HS-27A (cell line): ENCODE results near the gene DUSP3.
"Not testable (repeated sequence)": the region's sequence is repeated elsewhere in the genome, so short reads cannot be mapped to it uniquely, and the experiment has no call there.

Experiments
- DNase-seq: peaks from one replicate; pipeline ENCODE4 v3.0.0-alpha.2; 2012; ENCODE audit warnings: low read depth, missing footprints

The DUSP3 gene

DNA sequence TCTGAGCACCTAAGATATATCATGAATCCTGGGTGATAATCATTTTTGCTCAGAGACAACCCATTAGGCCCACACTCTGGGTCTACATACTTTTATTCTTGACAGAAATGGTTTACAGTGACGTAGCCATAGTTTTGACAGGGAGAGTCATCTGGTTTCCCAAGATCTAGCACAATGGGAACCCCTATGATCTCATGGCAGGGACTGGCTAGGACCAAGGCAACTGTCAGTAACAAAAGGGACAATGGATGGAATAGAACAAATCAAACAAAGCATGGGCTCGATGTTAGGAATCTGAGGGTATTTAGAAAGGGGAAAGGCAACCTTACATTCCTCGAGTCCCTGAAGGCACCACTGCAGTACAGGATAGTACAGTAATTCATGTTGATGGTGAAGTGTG lies 22.0 kb upstream of the DUSP3 start:
- no peak for DNase-seq

- DNase-seq: no peak
Measured at GRCh38 chr17:43799047-43799446, 20.3 kb upstream of the DUSP3 start.

- not testable (repeated sequence) for DNase-seq
Measured at GRCh38 chr17:43798024-43798423, 19.2 kb upstream of the DUSP3 start.

- DNase-seq: not testable (repeated sequence)
Measured at GRCh38 chr17:43792668-43793067, 13.9 kb upstream of the DUSP3 start.

DNA sequence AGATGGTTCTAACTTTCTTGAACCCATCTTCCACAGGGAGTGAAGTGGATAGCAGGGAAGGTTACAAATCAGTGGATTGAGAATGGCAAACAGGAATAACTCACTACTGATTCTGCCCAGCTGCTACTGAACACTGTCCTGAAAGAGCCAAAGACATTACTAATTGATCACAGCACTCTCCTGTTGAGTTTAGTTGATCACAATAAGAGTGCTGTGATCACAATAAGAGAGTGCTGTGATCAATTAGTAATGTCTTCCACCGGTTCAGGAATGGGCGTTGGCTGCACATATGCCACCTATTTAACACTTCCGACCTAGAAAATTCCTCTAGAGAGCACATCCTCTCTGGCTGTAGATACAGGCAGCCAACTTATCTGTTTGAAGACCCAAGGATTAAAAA lies 12.8 kb upstream of the DUSP3 start:
- no peak for DNase-seq

DNA sequence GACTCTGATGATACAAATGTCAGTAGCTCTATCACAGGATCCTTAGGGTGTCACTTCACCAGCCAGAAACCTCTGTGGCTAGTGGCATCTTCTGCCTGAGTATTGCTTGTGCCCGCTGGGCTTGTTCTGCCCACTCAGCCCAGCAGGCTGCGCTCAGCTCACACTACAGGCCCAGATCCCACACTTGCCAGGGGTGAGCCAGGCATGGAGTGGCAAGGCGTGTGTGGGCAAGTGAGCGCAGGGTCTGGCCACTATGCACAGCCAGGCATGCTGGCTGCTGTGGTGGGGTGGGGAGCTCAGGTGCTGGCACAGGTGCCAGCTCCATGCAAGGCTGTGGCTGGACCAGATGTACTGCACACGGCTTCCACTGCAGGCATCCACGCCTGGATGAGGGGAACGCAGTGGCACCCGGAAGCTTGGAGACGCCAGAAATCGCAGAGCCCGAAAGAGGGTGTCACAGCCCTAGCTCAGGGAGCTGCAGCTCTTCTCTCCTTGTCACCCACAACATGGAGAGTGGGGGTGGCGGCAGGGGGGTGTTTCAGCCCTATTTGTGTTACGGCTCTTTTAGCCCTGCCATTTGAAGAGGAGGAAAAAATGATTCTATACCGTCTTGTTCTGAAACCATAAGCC lies 11.6 kb upstream of the DUSP3 start:
- no peak for DNase-seq

DNA sequence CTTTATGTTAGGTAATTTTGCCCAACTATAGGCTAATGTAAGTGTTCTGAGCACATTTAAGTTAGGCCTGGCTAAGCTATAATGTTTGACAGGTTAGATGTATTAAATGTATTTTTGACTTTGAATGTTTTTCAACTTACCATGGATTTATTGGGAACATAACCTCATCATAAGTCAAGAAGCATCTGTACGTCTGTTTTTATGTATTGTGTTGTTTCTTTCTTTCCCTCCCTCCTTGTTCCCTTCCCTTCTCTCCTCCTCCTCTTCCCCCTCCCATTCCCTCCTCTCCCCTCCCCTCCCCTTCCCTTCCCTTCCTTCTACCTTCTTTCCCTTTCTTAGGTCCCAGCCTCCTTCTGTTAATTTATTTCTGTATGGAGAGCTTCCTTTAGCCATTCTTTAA lies 10.7 kb upstream of the DUSP3 start:
- DNase-seq: no peak

- no peak for DNase-seq
Measured at GRCh38 chr17:43788540-43788939, 9.8 kb upstream of the DUSP3 start.

GRCh38 chr17:43787728-43788127 lies 9.0 kb upstream of the DUSP3 start:
- no peak for DNase-seq

DNA sequence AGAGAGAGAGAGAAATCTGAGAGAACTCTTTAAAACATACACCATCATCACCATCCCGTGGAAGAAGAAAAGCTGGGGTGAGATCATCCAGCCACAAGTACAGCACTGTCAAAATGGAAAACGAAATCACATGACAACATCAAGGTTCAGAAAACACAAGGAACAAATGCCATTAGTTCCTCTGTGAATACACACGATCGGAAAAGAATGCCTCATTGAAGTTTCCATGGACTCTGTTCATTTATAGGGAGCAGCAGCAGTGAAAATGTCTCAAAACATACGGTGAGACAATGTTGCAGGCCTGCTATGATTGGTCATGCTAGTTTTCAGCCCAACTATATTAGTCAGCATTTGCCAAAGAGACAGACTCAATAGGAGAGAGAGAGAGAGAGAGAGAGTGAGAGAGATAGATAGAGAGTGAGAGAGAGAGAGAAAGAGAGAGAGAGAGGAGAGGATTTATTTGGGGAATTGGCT lies 5.9 kb upstream of the DUSP3 start:
- no peak for DNase-seq

GRCh38 chr17:43784068-43784467 lies 5.3 kb upstream of the DUSP3 start:
- DNase-seq: no peak

DNA sequence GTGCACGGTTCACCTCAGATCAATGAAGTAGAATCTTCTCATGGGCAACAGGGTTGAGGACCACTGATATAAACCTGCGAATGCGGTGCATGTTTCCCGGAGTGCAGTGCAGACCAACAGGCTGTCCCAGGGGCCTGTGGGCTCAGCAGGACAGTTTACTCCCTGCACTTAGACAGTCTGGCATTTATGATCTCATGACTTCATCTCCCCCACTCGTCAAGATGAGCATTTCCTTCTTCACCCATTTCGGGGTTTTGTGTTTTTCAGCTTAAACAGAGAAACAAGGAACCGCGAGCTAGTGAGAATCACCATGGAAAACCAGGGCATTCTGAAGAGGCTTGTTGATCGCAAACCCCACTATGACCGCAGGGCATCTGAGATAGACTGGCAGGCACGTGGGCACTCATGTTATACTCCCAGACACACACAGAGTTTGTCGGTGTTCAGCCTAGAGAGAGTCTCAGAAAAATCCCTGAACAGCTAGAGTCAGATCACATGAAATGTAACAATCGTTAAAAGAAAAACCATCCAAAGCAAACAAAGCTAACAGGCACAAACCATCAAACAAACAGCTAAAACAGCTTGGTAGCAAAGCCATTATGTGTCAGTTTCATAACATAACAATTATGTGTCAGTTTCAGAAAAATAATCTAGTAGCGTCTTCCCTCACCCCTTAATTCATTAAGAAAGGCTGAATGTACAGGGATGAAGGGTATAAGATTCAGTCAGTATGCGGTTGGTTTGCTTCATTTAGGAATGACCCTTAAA lies 4.3 kb upstream of the DUSP3 start:
- DNase-seq: no peak

DNA sequence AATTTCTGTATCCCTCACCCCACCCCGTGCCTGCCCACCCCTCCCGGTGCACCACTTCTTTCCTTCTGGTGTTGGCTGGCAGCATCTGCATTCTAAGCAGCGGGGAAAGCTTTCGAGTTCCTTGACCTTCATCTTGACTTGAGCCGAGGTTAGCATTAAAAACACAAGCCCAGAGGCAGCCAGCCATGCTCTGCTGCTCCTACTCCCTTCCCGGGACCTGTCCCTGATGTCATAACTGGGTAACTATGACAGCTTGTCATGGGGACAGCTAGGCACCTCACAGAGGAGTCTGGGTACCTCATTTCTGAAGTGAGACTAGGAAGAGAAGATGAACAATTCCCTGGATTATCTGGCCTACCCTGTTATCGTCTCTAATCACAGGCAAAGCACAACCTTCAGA lies 1.4 kb upstream of the DUSP3 start, which contains the start of gene CFAP97D1:
TSS of gene CFAP97D1 (plus strand) at position 301 of the 400 bp plus-strand sequence. CDS start at position 329, 28 bp downstream.
- no peak for DNase-seq

- DNase-seq: no peak
Measured at GRCh38 chr17:43779145-43780125, 658 bp upstream of the DUSP3 start.

- DNase-seq: no peak
Measured at GRCh38 chr17:43774304-43775250, 4.2 kb downstream of the DUSP3 start.

DNA sequence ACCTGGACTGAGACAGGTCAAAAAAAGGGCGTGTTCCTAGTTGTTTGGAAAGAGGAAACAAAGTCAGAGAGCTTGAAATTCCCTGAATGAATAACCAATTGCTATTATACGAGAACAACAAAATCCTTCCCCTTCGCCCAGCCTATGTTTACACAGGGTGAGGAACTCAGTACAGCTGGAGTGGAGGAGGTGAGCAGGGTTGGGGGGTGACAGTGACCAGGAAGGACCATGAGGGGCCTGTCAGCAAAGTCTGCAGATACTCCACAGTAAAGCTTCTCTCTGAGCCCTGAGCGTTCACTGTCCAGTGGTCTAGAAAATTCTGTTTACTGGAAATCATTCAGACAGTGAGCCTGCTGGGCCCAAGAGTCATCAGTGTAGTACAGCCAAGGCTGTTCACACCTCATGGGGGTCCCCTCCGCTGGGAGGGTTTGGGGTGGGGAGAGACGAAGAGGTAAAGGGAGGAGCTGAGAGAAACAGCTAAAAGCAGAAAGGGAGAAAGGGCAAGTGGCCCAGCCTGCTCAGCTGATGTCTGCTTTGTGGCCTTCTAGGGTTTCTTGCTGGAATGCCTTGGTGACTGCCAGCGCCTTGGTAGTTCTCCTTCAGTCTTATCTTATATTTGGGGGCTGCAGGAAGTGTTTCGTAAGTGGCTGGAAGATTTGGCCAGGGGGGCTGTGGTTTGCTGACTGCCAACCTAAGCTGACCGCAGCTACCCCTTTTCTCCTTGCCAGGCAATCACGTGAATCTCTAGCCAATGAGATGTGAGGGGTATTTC lies 5.7 kb downstream of the DUSP3 start:
- no peak for DNase-seq

- no peak for DNase-seq
Measured at GRCh38 chr17:43771463-43771862, 7.3 kb downstream of the DUSP3 start.

DNA sequence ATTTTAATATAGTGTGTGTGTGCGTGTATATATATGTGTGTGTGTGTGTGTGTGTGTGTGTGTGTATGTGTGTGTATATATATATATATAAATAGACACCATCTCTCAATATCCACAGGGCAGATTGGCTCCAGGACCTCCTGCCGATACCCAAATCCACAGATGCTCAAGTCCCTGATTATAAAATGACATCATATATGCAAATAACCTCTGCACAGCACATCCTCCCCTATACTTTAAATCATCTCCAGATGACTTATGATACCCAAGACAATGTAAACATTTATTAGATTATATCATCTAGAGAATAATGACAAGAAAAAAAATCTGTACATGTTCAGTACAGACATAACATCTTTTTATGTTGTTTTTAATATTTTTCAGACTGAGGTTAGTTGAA lies 7.8 kb downstream of the DUSP3 start:
- DNase-seq: no peak

DNA sequence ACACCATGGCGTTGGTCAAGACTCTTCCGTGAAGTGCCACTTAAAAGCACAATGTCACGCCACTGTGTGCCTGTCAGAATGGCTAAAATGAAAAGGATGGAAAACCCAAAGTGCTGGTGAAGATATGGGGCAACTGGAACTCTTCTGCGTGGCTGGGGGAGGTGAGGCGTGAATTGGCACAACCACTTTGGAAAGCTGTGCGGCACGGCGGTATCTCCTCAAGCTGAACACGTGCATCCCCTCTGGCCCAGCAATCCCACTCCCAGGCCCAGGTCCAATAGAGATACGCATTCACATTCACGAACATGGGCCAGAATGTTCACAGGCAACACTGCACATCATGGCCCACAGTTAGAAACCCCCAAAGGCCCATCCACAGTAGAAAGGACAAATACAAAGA lies 8.9 kb downstream of the DUSP3 start:
- DNase-seq: no peak

- DNase-seq: no peak
Measured at GRCh38 chr17:43769426-43769825, 9.4 kb downstream of the DUSP3 start.
